ENCODE data around the gene TELO2.

TELO2 gene

DNA sequence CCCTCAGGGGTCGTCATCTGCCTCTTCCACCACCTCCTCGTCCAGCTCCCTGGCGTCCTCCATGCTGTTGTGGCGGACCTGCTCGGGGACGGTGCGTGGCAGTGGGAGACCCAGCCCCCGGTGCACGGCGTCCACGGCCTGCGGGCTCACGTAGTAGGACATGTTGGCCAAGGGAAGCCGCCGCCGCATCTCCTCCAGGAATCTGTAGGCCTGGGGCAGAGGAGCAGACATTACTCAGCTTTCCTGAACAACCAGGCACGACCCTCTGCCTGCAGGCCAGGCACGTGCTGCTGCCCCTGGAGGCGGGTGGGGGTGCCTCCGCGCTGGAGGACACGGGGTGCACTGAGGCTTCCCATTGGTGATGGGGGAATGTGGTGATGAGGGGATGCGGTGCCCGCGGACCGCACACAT lies 17.8 kb downstream of the TELO2 start:
- H3K36me3 ChIP-seq (ENCODE audit: control insufficient read depth, insufficient read depth, low read length): no peaks in the 10 kb centered on the region
- no peak overlapping the region for H2AFZ ChIP-seq
- no peaks in the 10 kb centered on the region for H3K4me1 ChIP-seq
- no peak overlapping the region for H3K4me2 ChIP-seq (ENCODE audit: low read length)
- H3K27ac ChIP-seq: no peak overlapping the region
- H3K4me3 ChIP-seq (ENCODE audit: low read depth, low read length): no peak overlapping the region
- TF ChIP-seq, protein P1, sequence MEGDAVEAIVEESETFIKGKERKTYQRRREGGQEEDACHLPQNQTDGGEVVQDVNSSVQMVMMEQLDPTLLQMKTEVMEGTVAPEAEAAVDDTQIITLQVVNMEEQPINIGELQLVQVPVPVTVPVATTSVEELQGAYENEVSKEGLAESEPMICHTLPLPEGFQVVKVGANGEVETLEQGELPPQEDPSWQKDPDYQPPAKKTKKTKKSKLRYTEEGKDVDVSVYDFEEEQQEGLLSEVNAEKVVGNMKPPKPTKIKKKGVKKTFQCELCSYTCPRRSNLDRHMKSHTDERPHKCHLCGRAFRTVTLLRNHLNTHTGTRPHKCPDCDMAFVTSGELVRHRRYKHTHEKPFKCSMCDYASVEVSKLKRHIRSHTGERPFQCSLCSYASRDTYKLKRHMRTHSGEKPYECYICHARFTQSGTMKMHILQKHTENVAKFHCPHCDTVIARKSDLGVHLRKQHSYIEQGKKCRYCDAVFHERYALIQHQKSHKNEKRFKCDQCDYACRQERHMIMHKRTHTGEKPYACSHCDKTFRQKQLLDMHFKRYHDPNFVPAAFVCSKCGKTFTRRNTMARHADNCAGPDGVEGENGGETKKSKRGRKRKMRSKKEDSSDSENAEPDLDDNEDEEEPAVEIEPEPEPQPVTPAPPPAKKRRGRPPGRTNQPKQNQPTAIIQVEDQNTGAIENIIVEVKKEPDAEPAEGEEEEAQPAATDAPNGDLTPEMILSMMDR (IDR thresholded peaks at IDR 0.05): no peak
- no peaks in the 10 kb centered on the region for H3K27me3 ChIP-seq (ENCODE audit: control insufficient read depth, insufficient read depth, low read length)
- H3K9me3 ChIP-seq (ENCODE audit: control insufficient read depth, low read length): no peaks in the 10 kb centered on the region
- H3K79me2 ChIP-seq: no peaks in the 10 kb centered on the region
- no peak overlapping the region for H3K9ac ChIP-seq

DNA sequence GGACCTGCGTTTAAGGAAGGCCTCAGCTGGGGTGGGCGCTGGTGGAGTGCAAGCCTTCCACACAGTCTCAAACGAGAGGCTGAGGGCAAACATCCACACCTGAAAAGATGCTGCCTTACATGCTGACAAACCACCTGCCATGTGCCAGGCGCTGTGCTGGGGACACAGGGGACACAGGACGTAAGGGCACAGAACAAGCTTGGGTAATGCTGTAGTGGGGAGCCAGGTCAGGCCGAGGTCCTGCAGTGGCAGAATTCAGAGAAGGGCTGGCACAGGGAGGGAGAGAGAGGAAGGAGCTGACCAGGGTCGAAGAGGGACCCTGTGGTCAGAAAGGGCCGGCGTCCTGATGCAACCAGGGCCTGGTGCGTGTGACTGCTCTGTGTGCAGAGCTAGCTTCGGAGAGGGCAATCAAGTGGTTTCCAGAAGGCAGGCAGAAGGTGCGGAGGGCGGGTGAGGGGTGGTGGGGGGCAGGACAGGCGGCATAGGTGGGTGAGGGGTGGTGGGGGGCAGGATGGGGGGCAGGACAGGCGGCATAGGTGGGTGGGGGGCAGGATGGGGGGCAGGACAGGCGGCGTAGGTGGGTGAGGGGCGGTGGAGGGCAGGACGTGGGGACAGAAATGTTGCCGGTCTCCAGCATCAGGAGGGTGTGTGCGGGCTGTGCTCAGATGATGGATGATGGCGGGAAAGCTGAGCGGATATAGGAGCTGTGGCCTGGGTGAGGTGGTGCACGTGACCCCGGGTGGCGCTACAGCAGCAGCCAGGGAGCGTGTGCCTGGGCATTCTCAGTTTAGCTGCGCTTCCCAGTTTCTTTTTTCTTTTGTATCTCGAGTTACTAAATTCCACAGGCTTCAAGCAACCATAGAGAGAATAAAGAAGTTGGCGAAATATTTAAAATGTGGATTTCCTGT lies 18.8 kb downstream of the TELO2 start:
- Histone ChIP-seq H3K4me1 (no peaks in the 10 kb centered on the region), H3K9ac (no peak overlapping the region), H3K27me3 (ENCODE audit: control insufficient read depth, insufficient read depth, low read length) (no peaks in the 10 kb centered on the region), H3K79me2 (no peaks in the 10 kb centered on the region), H3K9me3 (ENCODE audit: control insufficient read depth, low read length) (no peaks in the 10 kb centered on the region), H3K4me3 (ENCODE audit: low read depth, low read length) (no peak overlapping the region), H3K36me3 (ENCODE audit: control insufficient read depth, insufficient read depth, low read length) (no peaks in the 10 kb centered on the region), H3K4me2 (ENCODE audit: low read length) (no peak overlapping the region), H2AFZ (no peak overlapping the region), H3K27ac (no peak overlapping the region)
- TF ChIP-seq, protein P1 (IDR thresholded peaks at IDR 0.05): no peak

DNA sequence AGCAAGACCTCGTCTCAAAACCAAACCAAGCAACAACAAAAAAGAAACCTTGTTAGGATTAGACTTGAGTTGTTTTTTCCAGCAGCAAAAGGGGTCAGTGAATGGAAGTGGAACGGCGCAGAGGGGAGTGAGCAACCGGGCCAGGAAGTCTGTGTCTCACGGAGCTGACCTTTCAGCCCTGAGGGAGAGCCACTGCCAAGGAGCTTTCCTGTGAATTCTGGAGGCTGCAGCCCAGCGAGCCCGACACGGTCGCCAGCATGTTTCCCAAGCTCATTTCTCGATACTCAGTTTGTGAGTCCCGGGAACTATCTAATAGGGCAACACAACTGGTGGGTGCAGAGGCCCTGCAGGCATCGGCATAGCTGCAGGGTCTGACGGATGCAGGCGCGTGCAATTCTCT lies 19.6 kb downstream of the TELO2 start:
- H3K9me3 ChIP-seq (ENCODE audit: control insufficient read depth, low read length): no peaks in the 10 kb centered on the region
- no peak overlapping the region for H2AFZ ChIP-seq
- no peaks in the 10 kb centered on the region for H3K4me1 ChIP-seq
- H3K36me3 ChIP-seq (ENCODE audit: control insufficient read depth, insufficient read depth, low read length): no peaks in the 10 kb centered on the region
- no peaks in the 10 kb centered on the region for H3K79me2 ChIP-seq
- no peak overlapping the region for H3K27ac ChIP-seq
- H3K4me3 ChIP-seq (ENCODE audit: low read depth, low read length): no peak overlapping the region
- H3K27me3 ChIP-seq (ENCODE audit: control insufficient read depth, insufficient read depth, low read length): no peaks in the 10 kb centered on the region
- no peak overlapping the region for H3K9ac ChIP-seq
- TF ChIP-seq, protein P1 (IDR thresholded peaks at IDR 0.05): no peak
- no peak overlapping the region for H3K4me2 ChIP-seq (ENCODE audit: low read length)

DNA sequence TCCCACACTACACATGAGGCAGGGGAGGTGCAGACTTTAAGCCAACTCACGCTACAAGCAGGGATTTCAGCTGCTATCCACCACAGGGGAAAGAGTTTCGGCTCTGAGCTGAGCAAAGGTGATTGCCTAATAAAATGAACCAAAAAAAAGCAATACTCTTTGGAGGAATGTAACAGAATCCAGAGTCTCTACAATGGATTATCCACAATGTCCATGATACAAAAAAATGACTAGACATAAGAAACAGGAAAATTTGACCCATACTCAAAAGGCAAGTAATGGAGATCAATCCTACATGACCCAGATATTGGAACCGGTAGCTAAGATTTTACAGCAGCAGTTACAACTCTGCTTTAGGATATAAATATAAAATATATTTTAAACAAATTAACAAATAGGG lies 21.3 kb downstream of the TELO2 start:
- Histone ChIP-seq H3K27ac (no peak overlapping the region), H3K9me3 (ENCODE audit: control insufficient read depth, low read length) (no peaks in the 10 kb centered on the region), H3K9ac (no peak overlapping the region), H3K79me2 (no peaks in the 10 kb centered on the region), H3K4me3 (ENCODE audit: low read depth, low read length) (no peak overlapping the region), H3K4me2 (ENCODE audit: low read length) (no peak overlapping the region), H3K36me3 (ENCODE audit: control insufficient read depth, insufficient read depth, low read length) (no peaks in the 10 kb centered on the region), H2AFZ (no peak overlapping the region), H3K4me1 (no peaks in the 10 kb centered on the region), H3K27me3 (ENCODE audit: control insufficient read depth, insufficient read depth, low read length) (no peaks in the 10 kb centered on the region)
- TF ChIP-seq, protein P1 (IDR thresholded peaks at IDR 0.05): no peak

Measured in parathyroid adenoma (tissue), 2 donors.